Measurements from ENCODE around the gene EIF5A.

Gene EIF5A

GRCh38 chr17:7313890-7314718, 6.7 kb downstream of the EIF5A start:
- DNase-seq = peak; percentile 28

DNA sequence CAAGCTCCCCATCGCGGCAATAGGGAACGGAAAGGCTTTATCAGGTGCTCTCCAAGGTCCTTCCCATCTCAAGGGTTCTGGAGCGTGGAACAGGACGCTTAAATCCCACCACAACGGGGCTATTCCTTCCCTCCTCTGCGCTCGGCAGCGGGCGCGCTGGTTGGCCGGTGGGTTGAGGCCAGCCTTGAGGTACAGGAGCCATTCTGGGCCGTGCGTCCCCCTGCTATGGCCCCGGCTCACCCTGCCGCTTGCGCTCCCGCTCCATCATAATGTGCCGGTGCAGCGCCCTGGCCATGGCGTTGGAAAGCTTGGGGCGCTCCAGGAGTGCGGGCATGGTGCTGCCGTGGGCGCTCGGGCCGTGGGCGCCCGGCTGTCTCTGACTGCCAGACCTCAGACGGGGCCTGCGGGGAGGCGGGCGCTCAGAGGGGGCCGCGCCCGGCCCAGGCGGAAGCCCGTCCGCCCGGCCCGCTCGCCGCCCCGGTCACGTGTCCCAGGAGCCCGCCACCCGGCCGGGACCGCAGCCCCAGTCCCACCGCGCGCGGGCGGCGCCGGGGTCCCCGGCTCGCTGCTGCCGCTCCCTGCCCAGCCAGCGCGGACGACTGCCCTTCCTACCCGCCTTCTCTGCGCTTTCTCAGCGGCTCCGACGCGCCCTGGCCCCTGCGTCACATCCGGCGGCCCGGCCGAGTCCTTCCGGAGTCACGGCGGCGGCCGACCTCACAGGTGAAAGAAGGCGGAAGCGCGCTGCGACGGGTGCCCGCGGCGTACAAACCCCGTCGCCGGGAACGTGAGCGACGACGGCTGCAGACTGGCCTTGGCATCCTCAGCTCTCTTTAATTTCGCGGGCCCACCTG, 7.5 kb downstream of the EIF5A start, which contains the start of gene GPS2:
Gene GPS2 (minus strand): TSS at position 642 of the 851 bp plus-strand sequence. CDS start 308 bp downstream, at position 334.
- DNase-seq = peak; percentile 94

DNA sequence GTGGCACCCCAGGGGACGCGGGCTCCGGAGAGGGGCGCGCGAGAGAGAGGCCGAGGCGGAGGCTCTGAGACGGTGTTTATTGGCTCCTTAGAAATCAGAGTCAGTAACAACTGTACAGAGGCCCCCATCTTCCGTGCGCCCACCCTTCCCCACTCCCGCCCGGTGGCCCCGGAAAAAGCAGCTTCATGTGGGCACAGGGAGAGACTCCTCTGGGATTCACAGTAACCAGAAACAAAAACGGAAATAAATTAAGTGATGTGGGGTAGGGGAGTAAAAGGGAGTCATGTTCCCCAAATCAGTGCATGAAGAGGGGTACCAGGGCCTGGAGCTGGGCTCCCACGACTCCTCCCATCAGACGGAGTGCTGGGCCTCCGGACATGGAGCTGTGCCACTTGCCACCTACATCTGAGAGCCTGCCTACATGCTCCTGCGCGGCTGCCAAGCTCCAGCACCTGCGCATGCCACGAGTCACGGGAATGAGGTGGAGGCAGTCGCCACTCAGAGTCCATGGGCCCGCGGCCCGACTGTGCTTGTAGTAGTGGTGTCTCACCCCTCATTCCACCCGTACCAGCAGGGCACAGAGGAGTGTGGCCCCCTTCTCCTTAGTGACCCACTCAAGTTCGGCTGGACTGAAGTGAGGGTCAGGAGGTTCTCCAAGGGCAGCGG, 8.3 kb downstream of the EIF5A start:
- no peak for DNase-seq

- DNase-seq = no peak
Measured at GRCh38 chr17:7317161-7317803, 9.9 kb downstream of the EIF5A start.

- no peak for DNase-seq
Measured at GRCh38 chr17:7318121-7318860, 10.9 kb downstream of the EIF5A start.

- DNase-seq = no peak
Measured at GRCh38 chr17:7321466-7321865, 14.0 kb downstream of the EIF5A start.

DNA sequence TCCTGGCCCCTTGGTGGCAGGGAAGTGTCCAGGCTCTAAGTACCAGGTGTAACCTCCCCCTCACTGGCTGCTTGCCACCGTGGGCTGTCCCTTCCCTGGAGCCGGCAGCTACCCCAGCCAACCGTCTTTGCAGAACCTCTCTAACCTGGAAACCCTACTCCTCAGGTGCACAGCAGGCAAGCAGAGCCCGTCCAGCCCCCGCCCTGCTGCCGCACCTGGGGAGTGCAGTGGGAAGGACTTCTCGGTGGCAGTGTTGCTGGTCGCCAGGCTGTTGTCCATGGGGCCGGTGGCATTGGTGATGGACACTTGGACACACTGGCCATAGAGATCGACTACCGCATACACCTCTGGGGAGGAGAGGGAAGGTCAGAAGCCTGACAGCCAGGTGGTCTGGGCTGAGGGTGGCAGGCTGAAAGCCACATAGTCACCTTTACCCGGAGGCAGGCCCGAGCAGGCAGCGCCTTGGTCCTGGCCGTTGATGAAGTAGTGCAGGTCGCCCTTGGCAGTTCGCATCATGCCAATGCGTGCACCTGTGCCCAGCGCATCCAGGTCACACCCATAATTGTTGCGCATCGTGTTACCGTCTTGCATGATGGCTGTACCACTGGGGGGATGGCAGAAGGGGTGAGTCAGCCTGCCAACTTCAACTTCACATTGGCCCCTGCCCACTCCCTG, 15.2 kb downstream of the EIF5A start:
- DNase-seq = no peak

DNA sequence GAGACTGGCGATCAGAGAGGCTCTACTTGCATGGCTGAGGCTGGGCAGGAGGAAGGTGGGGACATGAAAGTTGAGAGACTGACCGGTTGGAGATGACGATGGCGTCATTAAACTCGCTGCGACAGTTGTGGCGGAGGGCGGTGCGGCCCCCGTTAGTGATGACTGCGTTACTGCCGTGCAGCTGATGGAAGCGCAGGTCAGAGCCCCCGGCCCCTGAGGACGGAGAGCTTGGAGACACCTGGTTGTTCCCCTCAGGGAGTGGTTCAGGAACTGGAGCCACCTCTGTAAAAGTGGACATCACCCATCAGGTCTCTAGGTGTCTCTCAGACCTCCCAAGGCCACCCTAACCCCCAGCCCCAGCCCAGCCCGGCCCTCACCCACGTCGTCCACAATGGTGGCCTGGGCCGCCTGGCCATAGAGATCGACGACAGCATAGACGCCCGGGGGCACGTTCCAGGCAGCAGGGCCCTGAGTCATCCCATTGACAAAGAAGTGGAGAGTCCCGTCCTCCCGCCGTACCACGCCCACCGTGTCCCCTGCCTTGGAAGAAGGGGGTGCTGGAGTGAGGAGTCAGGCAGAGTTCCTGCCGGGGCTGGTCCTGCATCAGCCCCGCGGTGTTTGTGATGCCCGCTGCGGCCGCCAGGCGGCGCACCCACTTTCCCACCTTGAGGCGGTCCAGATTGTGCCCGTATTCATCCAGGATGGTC, 16.5 kb downstream of the EIF5A start:
- DNase-seq = peak; percentile 64

GRCh38 chr17:7324438-7324779, 17.0 kb downstream of the EIF5A start:
- DNase-seq = no peak

DNA sequence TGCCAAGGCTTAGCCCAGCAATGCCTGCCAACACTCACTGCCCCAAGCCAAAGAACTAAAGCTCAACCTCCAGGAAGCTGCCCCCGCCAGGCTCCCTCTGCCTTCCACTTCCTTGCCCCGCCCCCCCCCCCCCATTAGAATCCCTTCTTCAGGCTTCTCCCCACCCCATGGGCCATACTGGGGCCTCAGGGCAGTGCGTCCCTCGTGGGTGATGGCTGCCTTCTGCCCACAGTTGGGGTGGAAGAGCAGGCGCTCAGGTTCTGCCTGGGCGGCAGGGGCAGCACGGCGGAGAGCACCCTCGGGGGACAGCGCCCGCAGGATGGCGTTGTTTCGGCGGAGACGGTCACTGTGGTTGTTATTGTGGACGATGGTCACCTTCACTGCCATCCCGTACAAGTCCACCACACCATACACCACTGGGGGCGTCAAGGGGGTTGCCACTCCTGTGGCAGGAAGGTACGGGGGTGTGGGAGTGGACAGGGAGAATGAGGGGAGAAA, 17.7 kb downstream of the EIF5A start:
- DNase-seq = no peak

- no peak for DNase-seq
Measured at GRCh38 chr17:7326186-7326585, 18.8 kb downstream of the EIF5A start.

DNA sequence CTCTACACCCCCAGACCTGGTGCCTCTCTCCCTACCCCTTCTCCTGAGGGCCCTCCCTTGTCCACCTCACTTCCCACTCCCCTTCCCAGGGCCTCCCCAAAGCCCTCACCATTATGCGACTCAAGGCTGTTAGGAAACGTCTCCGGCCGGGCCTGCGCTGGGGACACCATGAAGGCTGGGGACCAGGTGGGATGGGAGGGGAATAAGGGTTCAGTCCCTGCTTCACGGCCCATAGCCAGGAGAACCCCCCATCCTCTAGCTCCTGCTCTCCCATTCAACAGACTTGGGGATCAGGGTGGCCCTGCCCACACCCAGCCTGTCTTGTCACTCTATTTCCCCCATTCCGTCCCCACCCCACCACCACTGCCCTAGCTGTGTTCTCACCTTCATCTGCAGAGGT, 19.6 kb downstream of the EIF5A start:
- DNase-seq = no peak

DNA sequence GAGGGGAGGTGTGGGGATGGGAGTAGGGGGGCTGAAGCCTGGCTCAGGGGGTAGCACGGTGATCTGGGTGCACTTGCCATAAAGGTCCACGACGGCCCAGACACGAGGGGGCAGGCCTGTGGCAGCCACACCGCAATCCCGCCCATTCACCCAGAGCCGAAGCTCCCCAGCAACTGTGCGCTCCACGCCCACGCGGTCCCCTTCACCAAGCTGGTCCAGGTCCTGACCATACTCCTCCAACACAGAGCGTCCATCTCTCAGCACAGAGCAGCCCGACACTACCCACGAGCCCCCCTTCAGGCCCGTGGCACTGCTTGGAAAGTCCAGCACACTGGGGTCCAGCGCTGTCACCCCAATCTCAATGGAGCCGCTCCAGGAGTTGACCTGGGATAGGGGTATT, 20.1 kb downstream of the EIF5A start:
- no peak for DNase-seq

DNA sequence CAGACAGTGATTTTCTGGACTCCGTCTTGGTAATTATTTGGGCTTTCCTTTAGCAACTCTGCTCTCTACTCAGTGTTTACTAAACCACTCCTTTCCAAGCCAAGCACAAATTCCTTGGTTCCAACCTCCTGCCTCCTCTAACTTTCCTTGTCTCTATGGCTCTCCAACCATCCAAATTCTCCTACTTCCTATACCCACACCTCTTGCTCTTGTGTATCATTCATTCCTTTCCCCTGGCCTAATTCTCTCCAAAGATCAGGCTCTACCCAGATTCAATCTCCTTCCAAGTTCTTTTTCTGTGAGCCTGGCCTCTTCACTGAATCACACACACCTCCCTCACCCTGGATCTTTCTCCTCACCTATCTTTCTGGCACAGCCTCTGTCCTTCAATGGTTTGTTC, 20.6 kb downstream of the EIF5A start:
- no peak for DNase-seq

GRCh38 chr17:7328840-7329373, 21.5 kb downstream of the EIF5A start, which contains the start of gene NEURL4:
NEURL4 (minus strand) TSS chr17:7329335; CDS start chr17:7329312, 23 bp downstream.
- DNase-seq = no peak

GRCh38 chr17:7329374-7329996, 22.1 kb downstream of the EIF5A start:
- peak; percentile 96 for DNase-seq

GRCh38 chr17:7329997-7330637, 22.7 kb downstream of the EIF5A start:
- DNase-seq = peak; percentile 83

GRCh38 chr17:7330638-7331015, 23.2 kb downstream of the EIF5A start:
- peak; percentile 12 for DNase-seq

- DNase-seq = no peak
Measured at GRCh38 chr17:7332111-7332510, 24.7 kb downstream of the EIF5A start.

All from activated naive CD4-positive, alpha-beta T cell treated with anti-CD3 and anti-CD28 coated beads, Interleukin-2, amount 50 U/mL, for 16 hours (primary cell).